ENCODE measurements around the gene FOXD1.

The FOXD1 gene

GRCh38 chr5:73426034-73426433, 22.5 kb downstream of the FOXD1 start:
- no peak overlapping the region for H3K4me3 ChIP-seq (ENCODE audit: control insufficient read depth, low read depth, low read length)
- no peak for TF ChIP-seq CTCF (conservative IDR thresholded peaks at IDR 0.05; ENCODE audit: control insufficient read depth, insufficient read depth, low read depth, low read length)
- DNase-seq (ENCODE audit: low read depth): no peak

- H3K4me3 ChIP-seq (ENCODE audit: control insufficient read depth, low read depth, low read length): no peak overlapping the region
- no peak for TF ChIP-seq CTCF (conservative IDR thresholded peaks at IDR 0.05; ENCODE audit: control insufficient read depth, insufficient read depth, low read depth, low read length)
- DNase-seq (ENCODE audit: low read depth): no peak
Measured at GRCh38 chr5:73424556-73424977, 24.0 kb downstream of the FOXD1 start.

- TF ChIP-seq CTCF (conservative IDR thresholded peaks at IDR 0.05; ENCODE audit: control insufficient read depth, insufficient read depth, low read depth, low read length): no peak
- no peak overlapping the region for H3K4me3 ChIP-seq (ENCODE audit: control insufficient read depth, low read depth, low read length)
- DNase-seq (ENCODE audit: low read depth): no peak
Measured at GRCh38 chr5:73422164-73422563, 26.4 kb downstream of the FOXD1 start.

- no peak for TF ChIP-seq CTCF (conservative IDR thresholded peaks at IDR 0.05; ENCODE audit: control insufficient read depth, insufficient read depth, low read depth, low read length)
- H3K4me3 ChIP-seq (ENCODE audit: control insufficient read depth, low read depth, low read length): no peak overlapping the region
- no peak for DNase-seq (ENCODE audit: low read depth)
Measured at GRCh38 chr5:73420666-73421065, 27.9 kb downstream of the FOXD1 start.

- no peak for TF ChIP-seq CTCF (conservative IDR thresholded peaks at IDR 0.05; ENCODE audit: control insufficient read depth, insufficient read depth, low read depth, low read length)
- DNase-seq (ENCODE audit: low read depth): peak; percentile 50
- peak overlapping the region; percentile 10 for H3K4me3 ChIP-seq (ENCODE audit: control insufficient read depth, low read depth, low read length)
Measured at GRCh38 chr5:73419465-73420390, 28.8 kb downstream of the FOXD1 start.

GRCh38 chr5:73419117-73419464, 29.5 kb downstream of the FOXD1 start:
- DNase-seq (ENCODE audit: low read depth): no peak
- no peak for TF ChIP-seq CTCF (conservative IDR thresholded peaks at IDR 0.05; ENCODE audit: control insufficient read depth, insufficient read depth, low read depth, low read length)
- no peak overlapping the region for H3K4me3 ChIP-seq (ENCODE audit: control insufficient read depth, low read depth, low read length)

Measured in fibroblast of mammary gland (primary cell).